ENCODE data around the gene CCDC184.

The CCDC184 gene

DNA sequence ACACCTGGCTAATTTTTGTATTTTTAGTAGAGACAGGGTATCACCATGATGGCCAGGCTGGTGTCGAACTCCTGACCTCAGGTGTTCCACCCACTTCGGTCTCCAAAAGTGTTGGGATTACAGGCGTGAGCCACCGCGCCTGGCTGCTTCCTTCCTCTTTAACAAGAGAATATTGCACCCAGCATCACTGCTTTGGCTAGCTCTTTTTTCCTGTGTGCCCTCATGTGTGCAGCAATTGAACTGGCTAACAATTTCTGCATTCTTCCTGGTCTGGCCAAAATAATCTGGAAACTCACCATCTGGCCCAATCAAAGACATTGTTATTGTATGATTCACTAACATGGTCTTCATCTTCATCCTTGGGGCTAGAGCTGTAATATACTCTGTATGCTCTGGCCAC is 23.4 kb upstream of the CCDC184 start:
- Histone ChIP-seq H3K9ac (ENCODE audit: low read length) (no peak overlapping the region), H3K27ac (ENCODE audit: low read depth, low read length) (no peak overlapping the region), H3K36me3 (ENCODE audit: control insufficient read depth, insufficient read depth, low read length) (no peaks in the 10 kb centered on the region), H3K9me3 (ENCODE audit: control insufficient read depth, insufficient read depth, low read depth, low read length) (no peaks in the 10 kb centered on the region), H3K4me3 (ENCODE audit: low read depth, low read length) (no peak overlapping the region), H3K4me1 (ENCODE audit: control insufficient read depth, insufficient read depth, low read length) (no peaks in the 10 kb centered on the region), H3K27me3 (ENCODE audit: control insufficient read depth, insufficient read depth, low read length) (peaks cover 25% of the 10 kb centered on the region)

- H3K4me3 ChIP-seq (ENCODE audit: low read depth, low read length) = no peak overlapping the region
- no peaks in the 10 kb centered on the region for H3K4me1 ChIP-seq (ENCODE audit: control insufficient read depth, insufficient read depth, low read length)
- no peak overlapping the region for H3K27ac ChIP-seq (ENCODE audit: low read depth, low read length)
- H3K9me3 ChIP-seq (ENCODE audit: control insufficient read depth, insufficient read depth, low read depth, low read length) = no peaks in the 10 kb centered on the region
- peaks cover 25% of the 10 kb centered on the region for H3K27me3 ChIP-seq (ENCODE audit: control insufficient read depth, insufficient read depth, low read length)
- H3K36me3 ChIP-seq (ENCODE audit: control insufficient read depth, insufficient read depth, low read length) = no peaks in the 10 kb centered on the region
- H3K9ac ChIP-seq (ENCODE audit: low read length) = no peak overlapping the region
These were observed 22.6 kb upstream of the CCDC184 start for GRCh38 chr12:48160807-48161206.

DNA sequence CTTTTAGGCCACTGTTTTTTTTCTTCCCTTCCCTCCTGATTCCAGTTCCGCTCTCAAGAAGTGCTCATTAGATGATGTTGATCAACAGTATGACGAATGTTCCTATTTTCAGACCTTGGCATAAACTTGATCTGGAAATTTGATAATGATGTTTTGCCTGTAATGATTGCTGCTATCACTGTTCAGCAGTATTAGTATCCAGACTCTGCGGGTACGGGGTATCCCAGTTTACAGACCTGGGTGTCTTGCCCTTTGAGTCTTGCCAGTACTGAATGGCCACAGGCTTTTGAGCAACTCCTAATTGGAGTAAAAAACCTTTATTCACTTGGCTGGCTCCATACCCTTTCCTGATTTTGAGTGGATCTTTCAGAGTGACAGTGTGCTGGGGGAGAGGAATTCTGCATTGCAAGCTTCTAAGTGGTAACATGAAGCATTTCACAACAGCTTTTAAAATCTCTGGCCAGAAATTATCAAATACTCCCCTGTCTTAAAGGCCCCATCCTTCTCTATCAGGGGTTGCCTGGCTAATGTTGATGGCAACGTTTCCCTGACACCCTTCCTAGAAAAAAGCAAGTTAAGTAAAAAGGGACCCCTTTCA is 20.2 kb upstream of the CCDC184 start:
- Histone ChIP-seq H3K4me3 (ENCODE audit: low read depth, low read length) (no peak overlapping the region), H3K36me3 (ENCODE audit: control insufficient read depth, insufficient read depth, low read length) (no peaks in the 10 kb centered on the region), H3K9me3 (ENCODE audit: control insufficient read depth, insufficient read depth, low read depth, low read length) (no peaks in the 10 kb centered on the region), H3K9ac (ENCODE audit: low read length) (no peak overlapping the region), H3K4me1 (ENCODE audit: control insufficient read depth, insufficient read depth, low read length) (no peaks in the 10 kb centered on the region), H3K27me3 (ENCODE audit: control insufficient read depth, insufficient read depth, low read length) (peaks cover 25% of the 10 kb centered on the region), H3K27ac (ENCODE audit: low read depth, low read length) (no peak overlapping the region)

GRCh38 chr12:48164451-48164850 is 19.0 kb upstream of the CCDC184 start:
- Histone ChIP-seq H3K4me1 (ENCODE audit: control insufficient read depth, insufficient read depth, low read length) (no peaks in the 10 kb centered on the region), H3K9ac (ENCODE audit: low read length) (no peak overlapping the region), H3K27ac (ENCODE audit: low read depth, low read length) (no peak overlapping the region), H3K36me3 (ENCODE audit: control insufficient read depth, insufficient read depth, low read length) (no peaks in the 10 kb centered on the region), H3K4me3 (ENCODE audit: low read depth, low read length) (no peak overlapping the region), H3K27me3 (ENCODE audit: control insufficient read depth, insufficient read depth, low read length) (peaks cover 27% of the 10 kb centered on the region), H3K9me3 (ENCODE audit: control insufficient read depth, insufficient read depth, low read depth, low read length) (no peaks in the 10 kb centered on the region)

- Histone ChIP-seq H3K4me1 (ENCODE audit: control insufficient read depth, insufficient read depth, low read length) (no peaks in the 10 kb centered on the region), H3K4me3 (ENCODE audit: low read depth, low read length) (no peak overlapping the region), H3K27me3 (ENCODE audit: control insufficient read depth, insufficient read depth, low read length) (peaks cover 27% of the 10 kb centered on the region), H3K36me3 (ENCODE audit: control insufficient read depth, insufficient read depth, low read length) (no peaks in the 10 kb centered on the region), H3K9ac (ENCODE audit: low read length) (no peak overlapping the region), H3K9me3 (ENCODE audit: control insufficient read depth, insufficient read depth, low read depth, low read length) (no peaks in the 10 kb centered on the region), H3K27ac (ENCODE audit: low read depth, low read length) (no peak overlapping the region)
These were observed 18.1 kb upstream of the CCDC184 start for GRCh38 chr12:48165089-48165981.

GRCh38 chr12:48169011-48169410 is 14.4 kb upstream of the CCDC184 start:
- Histone ChIP-seq H3K9me3 (ENCODE audit: control insufficient read depth, insufficient read depth, low read depth, low read length) (no peaks in the 10 kb centered on the region), H3K27me3 (ENCODE audit: control insufficient read depth, insufficient read depth, low read length) (peaks cover 6% of the 10 kb centered on the region; the same call in 1 of the 2 replicates), H3K36me3 (ENCODE audit: control insufficient read depth, insufficient read depth, low read length) (no peaks in the 10 kb centered on the region), H3K9ac (ENCODE audit: low read length) (no peak overlapping the region), H3K4me3 (ENCODE audit: low read depth, low read length) (no peak overlapping the region), H3K4me1 (ENCODE audit: control insufficient read depth, insufficient read depth, low read length) (no peaks in the 10 kb centered on the region), H3K27ac (ENCODE audit: low read depth, low read length) (no peak overlapping the region)

GRCh38 chr12:48175613-48176416 is 7.6 kb upstream of the CCDC184 start:
- Histone ChIP-seq H3K4me3 (ENCODE audit: low read depth, low read length) (peak overlapping the region; percentile 41), H3K9me3 (ENCODE audit: control insufficient read depth, insufficient read depth, low read depth, low read length) (no peaks in the 10 kb centered on the region), H3K9ac (ENCODE audit: low read length) (no peak overlapping the region), H3K27ac (ENCODE audit: low read depth, low read length) (no peak overlapping the region), H3K36me3 (ENCODE audit: control insufficient read depth, insufficient read depth, low read length) (no peaks in the 10 kb centered on the region), H3K27me3 (ENCODE audit: control insufficient read depth, insufficient read depth, low read length) (peaks cover 42% of the 10 kb centered on the region), H3K4me1 (ENCODE audit: control insufficient read depth, insufficient read depth, low read length) (peaks cover 17% of the 10 kb centered on the region)

DNA sequence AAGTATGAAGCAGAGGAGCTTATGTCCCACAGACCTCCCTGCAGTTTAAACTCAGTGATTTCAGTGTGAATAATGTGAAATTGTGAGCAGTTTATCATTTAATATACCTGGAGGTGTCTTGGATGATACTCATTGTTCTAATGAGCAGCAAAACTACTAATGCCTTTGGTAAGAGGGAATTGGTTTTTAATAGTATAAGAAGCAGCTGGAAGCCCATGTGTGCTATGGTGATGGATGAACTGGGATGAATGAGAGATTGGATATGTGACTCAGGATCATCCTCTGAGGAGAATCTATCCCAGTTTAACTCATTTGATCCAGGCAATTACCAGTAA is 7.1 kb upstream of the CCDC184 start:
- H3K4me3 ChIP-seq (ENCODE audit: low read depth, low read length) = peak overlapping the region; percentile 41
- no peaks in the 10 kb centered on the region for H3K9me3 ChIP-seq (ENCODE audit: control insufficient read depth, insufficient read depth, low read depth, low read length)
- H3K9ac ChIP-seq (ENCODE audit: low read length) = no peak overlapping the region
- no peaks in the 10 kb centered on the region for H3K36me3 ChIP-seq (ENCODE audit: control insufficient read depth, insufficient read depth, low read length)
- H3K27ac ChIP-seq (ENCODE audit: low read depth, low read length) = no peak overlapping the region
- peaks cover 47% of the 10 kb centered on the region for H3K27me3 ChIP-seq (ENCODE audit: control insufficient read depth, insufficient read depth, low read length)
- H3K4me1 ChIP-seq (ENCODE audit: control insufficient read depth, insufficient read depth, low read length) = peaks cover 17% of the 10 kb centered on the region

DNA sequence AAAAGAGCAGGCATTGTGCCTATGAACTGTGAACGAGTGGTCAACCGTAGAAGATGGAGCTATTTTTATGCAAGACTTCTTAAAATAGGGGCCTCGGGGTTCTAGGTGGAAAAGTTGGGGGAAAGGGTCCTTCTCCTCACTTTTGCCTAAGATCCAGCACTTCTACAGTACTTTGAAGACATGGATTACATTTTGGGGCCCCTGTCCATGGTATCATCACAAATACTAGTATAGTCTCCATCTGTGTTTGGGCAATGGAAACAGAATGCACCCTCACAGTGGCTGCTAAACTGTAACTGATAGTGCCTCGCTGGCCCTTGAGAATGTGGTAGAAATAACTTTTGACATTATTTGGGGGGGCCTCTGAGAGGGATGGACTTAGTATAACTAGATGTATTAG is 5.5 kb upstream of the CCDC184 start:
- H3K4me3 ChIP-seq (ENCODE audit: low read depth, low read length) = no peak overlapping the region
- H3K9me3 ChIP-seq (ENCODE audit: control insufficient read depth, insufficient read depth, low read depth, low read length) = no peaks in the 10 kb centered on the region
- peaks cover 17% of the 10 kb centered on the region for H3K4me1 ChIP-seq (ENCODE audit: control insufficient read depth, insufficient read depth, low read length)
- peaks cover 63% of the 10 kb centered on the region for H3K27me3 ChIP-seq (ENCODE audit: control insufficient read depth, insufficient read depth, low read length)
- no peak overlapping the region for H3K27ac ChIP-seq (ENCODE audit: low read depth, low read length)
- H3K36me3 ChIP-seq (ENCODE audit: control insufficient read depth, insufficient read depth, low read length) = no peaks in the 10 kb centered on the region
- H3K9ac ChIP-seq (ENCODE audit: low read length) = no peak overlapping the region

- peaks cover 78% of the 10 kb centered on the region for H3K27me3 ChIP-seq (ENCODE audit: control insufficient read depth, insufficient read depth, low read length)
- no peak overlapping the region for H3K4me3 ChIP-seq (ENCODE audit: low read depth, low read length)
- no peaks in the 10 kb centered on the region for H3K36me3 ChIP-seq (ENCODE audit: control insufficient read depth, insufficient read depth, low read length)
- no peaks in the 10 kb centered on the region for H3K9me3 ChIP-seq (ENCODE audit: control insufficient read depth, insufficient read depth, low read depth, low read length)
- H3K4me1 ChIP-seq (ENCODE audit: control insufficient read depth, insufficient read depth, low read length) = peaks cover 20% of the 10 kb centered on the region
- no peak overlapping the region for H3K27ac ChIP-seq (ENCODE audit: low read depth, low read length)
- H3K9ac ChIP-seq (ENCODE audit: low read length) = no peak overlapping the region
These were observed 4.0 kb upstream of the CCDC184 start for GRCh38 chr12:48179466-48179865.

DNA sequence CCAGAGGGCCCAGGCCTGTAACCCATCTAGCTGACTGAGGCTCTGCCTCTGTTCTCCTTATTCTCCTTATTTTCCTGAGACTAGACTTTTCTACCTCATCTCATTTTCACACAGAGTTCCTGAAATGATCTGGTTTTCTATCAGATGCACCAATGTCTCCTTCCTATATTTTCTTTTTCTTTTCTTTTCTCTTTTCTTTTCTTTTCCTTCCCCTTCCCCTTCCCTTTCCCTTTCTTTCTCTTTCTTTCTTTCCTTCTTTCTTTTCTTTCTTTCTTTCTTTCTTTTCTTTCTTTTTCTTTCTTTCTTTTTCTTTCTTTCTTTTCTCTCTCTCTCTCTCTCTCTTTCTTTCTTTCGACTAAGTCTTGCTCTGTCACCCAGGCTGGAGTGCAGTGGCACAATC is 3.0 kb upstream of the CCDC184 start:
- H3K27ac ChIP-seq (ENCODE audit: low read depth, low read length) = no peak overlapping the region
- H3K36me3 ChIP-seq (ENCODE audit: control insufficient read depth, insufficient read depth, low read length) = no peaks in the 10 kb centered on the region
- peaks cover 88% of the 10 kb centered on the region for H3K27me3 ChIP-seq (ENCODE audit: control insufficient read depth, insufficient read depth, low read length)
- H3K4me3 ChIP-seq (ENCODE audit: low read depth, low read length) = no peak overlapping the region
- peaks cover 17% of the 10 kb centered on the region for H3K4me1 ChIP-seq (ENCODE audit: control insufficient read depth, insufficient read depth, low read length)
- H3K9me3 ChIP-seq (ENCODE audit: control insufficient read depth, insufficient read depth, low read depth, low read length) = no peaks in the 10 kb centered on the region
- H3K9ac ChIP-seq (ENCODE audit: low read length) = no peak overlapping the region
